HCT116 (cell line): ENCODE results near the gene CCNL2.

Source experiments
- ELF1 ChIP-seq: IDR thresholded peaks from 2 replicates; pipeline ENCODE4 v1.6.1; 2012; ENCODE audit warnings: low read depth, borderline replicate concordance
- EZH2 ChIP-seq: fragments of 200-600 bp; sonication (generic); IDR thresholded peaks from 2 replicates; pipeline ENCODE4 v1.6.1; 2017; ENCODE audit warnings: antibody characterized with exemption, mixed run types
- POLR2A ChIP-seq: IDR thresholded peaks from 2 replicates; pipeline ENCODE4 v1.7.0; 2011; ENCODE audit warnings: borderline replicate concordance; ENCODE audit not compliant: insufficient read depth, insufficient read length; ENCODE audit errors: extremely low read depth
- REST ChIP-seq: IDR thresholded peaks from 2 replicates; pipeline ENCODE4 v1.6.1; 2012; ENCODE audit warnings: low read depth
- SP1 ChIP-seq: IDR thresholded peaks from 2 replicates; pipeline ENCODE4 v1.6.1; 2012; ENCODE audit warnings: low read depth
- ZFX ChIP-seq: fragments of 450-650 bp; IDR thresholded peaks from 2 replicates; pipeline ENCODE4 v1.6.1; 2017
- ZNF274 ChIP-seq: fragments of 200-500 bp; sonication (Bioruptor generic); IDR thresholded peaks from 2 replicates; pipeline ENCODE4 v1.6.1; 2014; ENCODE audit warnings: mild to moderate bottlenecking, low read depth, low read length, inconsistent platforms
- TF ChIP-seq, protein P1 (sequence below): IDR thresholded peaks from 2 replicates; pipeline ENCODE4 v1.6.1; 2011; ENCODE audit warnings: mild to moderate bottlenecking, low read length, moderate library complexity; ENCODE audit not compliant: insufficient replicate concordance; ENCODE audit errors: extremely low read depth
- TF ChIP-seq, protein P2 (sequence below), 3 experiments: fragments of 200-600 bp in 1 of 3; sonication (generic) in 1 of 3; IDR thresholded peaks in 2 of 3; conservative IDR thresholded peaks in 1 of 3; 2 replicates each; pipeline ENCODE4 v1.5.1; 2012 to 2017; ENCODE audit warnings: low read depth in 2 of 3, low read length in 2 of 3, antibody characterized with exemption in 1 of 3, borderline replicate concordance in 1 of 3, control low read depth in 1 of 3, mild to moderate bottlenecking in 1 of 3, mixed read lengths in 1 of 3, mixed run types in 1 of 3, moderate library complexity in 1 of 3; ENCODE audit not compliant: insufficient read depth in 1 of 3

- TF ChIP-seq ZFX (no peak), REST (no peak), ELF1 (no peak), EZH2 (no peak), ZNF274 (no peak), POLR2A (no peak), SP1 (no peak)
- TF ChIP-seq, protein P1, sequence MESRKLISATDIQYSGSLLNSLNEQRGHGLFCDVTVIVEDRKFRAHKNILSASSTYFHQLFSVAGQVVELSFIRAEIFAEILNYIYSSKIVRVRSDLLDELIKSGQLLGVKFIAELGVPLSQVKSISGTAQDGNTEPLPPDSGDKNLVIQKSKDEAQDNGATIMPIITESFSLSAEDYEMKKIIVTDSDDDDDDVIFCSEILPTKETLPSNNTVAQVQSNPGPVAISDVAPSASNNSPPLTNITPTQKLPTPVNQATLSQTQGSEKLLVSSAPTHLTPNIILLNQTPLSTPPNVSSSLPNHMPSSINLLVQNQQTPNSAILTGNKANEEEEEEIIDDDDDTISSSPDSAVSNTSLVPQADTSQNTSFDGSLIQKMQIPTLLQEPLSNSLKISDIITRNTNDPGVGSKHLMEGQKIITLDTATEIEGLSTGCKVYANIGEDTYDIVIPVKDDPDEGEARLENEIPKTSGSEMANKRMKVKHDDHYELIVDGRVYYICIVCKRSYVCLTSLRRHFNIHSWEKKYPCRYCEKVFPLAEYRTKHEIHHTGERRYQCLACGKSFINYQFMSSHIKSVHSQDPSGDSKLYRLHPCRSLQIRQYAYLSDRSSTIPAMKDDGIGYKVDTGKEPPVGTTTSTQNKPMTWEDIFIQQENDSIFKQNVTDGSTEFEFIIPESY = no peak
- TF ChIP-seq, protein P2, sequence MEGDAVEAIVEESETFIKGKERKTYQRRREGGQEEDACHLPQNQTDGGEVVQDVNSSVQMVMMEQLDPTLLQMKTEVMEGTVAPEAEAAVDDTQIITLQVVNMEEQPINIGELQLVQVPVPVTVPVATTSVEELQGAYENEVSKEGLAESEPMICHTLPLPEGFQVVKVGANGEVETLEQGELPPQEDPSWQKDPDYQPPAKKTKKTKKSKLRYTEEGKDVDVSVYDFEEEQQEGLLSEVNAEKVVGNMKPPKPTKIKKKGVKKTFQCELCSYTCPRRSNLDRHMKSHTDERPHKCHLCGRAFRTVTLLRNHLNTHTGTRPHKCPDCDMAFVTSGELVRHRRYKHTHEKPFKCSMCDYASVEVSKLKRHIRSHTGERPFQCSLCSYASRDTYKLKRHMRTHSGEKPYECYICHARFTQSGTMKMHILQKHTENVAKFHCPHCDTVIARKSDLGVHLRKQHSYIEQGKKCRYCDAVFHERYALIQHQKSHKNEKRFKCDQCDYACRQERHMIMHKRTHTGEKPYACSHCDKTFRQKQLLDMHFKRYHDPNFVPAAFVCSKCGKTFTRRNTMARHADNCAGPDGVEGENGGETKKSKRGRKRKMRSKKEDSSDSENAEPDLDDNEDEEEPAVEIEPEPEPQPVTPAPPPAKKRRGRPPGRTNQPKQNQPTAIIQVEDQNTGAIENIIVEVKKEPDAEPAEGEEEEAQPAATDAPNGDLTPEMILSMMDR (IDR thresholded peaks at IDR 0.05 in 2 of 3, conservative IDR thresholded peaks at IDR 0.05 in 1 of 3; ENCODE audit: borderline replicate concordance in 1 of 3, insufficient read depth in 1 of 3, low read depth in 2 of 3, low read length in 2 of 3) = no peak
Measured at GRCh38 chr1:1380860-1381259, 18.3 kb downstream of the CCNL2 start.
